ENCODE results near the gene ZFR2. TPM values are rescaled to one million over a fixed set of nuclear protein-coding genes. Genes with fewer than 3 reads are reported as not detected.
"Not testable (repeated sequence)": the region's sequence is repeated elsewhere in the genome, so short reads cannot be mapped to it uniquely, and the experiment has no call there.

Gene ZFR2
- total RNA-seq, 2 donors from 2014 or later = 0.28 to 1.6 TPM

GRCh38 chr19:3765757-3766156, 103.1 kb downstream of the ZFR2 start:
- H3K9me3 Mint-ChIP-seq; H3K27me3 Mint-ChIP-seq; H3K4me3 Mint-ChIP-seq; ATAC-seq (replicated peaks); H3K27ac Mint-ChIP-seq: not testable (repeated sequence)
- H3K4me1 Mint-ChIP-seq = peaks cover 13% of the 10 kb centered on the region
- peaks cover 32% of the 10 kb centered on the region for H3K36me3 Mint-ChIP-seq (ENCODE audit: low read depth)

- Mint-ChIP-seq H3K9me3 (no peaks in the 10 kb centered on the region), H3K4me3 (no peak overlapping the region), H3K27me3 (no peaks in the 10 kb centered on the region), H3K27ac (no peak overlapping the region), H3K4me1 (peaks cover 13% of the 10 kb centered on the region), H3K36me3 (ENCODE audit: low read depth) (peaks cover 36% of the 10 kb centered on the region)
- no peak for ATAC-seq (replicated peaks)
Observed at GRCh38 chr19:3765121-3765520, 103.7 kb downstream of the ZFR2 start.

GRCh38 chr19:3762501-3763459, 106.1 kb downstream of the ZFR2 start, which contains the start of gene MRPL54:
Gene MRPL54, plus strand, starts transcription at chr19:3762682. Its CDS starts 19 bp downstream, at chr19:3762701.
- H3K4me1 Mint-ChIP-seq = peaks cover 13% of the 10 kb centered on the region
- peak within 1 kb of the TSS; percentile 100 for H3K27ac Mint-ChIP-seq
- peak; percentile 88 for ATAC-seq (replicated peaks)
- H3K36me3 Mint-ChIP-seq (ENCODE audit: low read depth) = peaks cover 58% of the 10 kb centered on the region
- peak within 1 kb of the TSS; percentile 99 for H3K4me3 Mint-ChIP-seq
- no peaks in the 10 kb centered on the region for H3K27me3 Mint-ChIP-seq
- H3K9me3 Mint-ChIP-seq = no peaks in the 10 kb centered on the region

- H3K4me3 Mint-ChIP-seq = peak overlapping the region; percentile 99
- peaks cover 13% of the 10 kb centered on the region for H3K4me1 Mint-ChIP-seq
- no peak for ATAC-seq (replicated peaks)
- H3K27ac Mint-ChIP-seq = peak overlapping the region; percentile 100
- H3K36me3 Mint-ChIP-seq (ENCODE audit: low read depth) = peaks cover 60% of the 10 kb centered on the region
- no peaks in the 10 kb centered on the region for H3K27me3 Mint-ChIP-seq
- H3K9me3 Mint-ChIP-seq = no peaks in the 10 kb centered on the region
Observed at GRCh38 chr19:3762130-3762473, 106.7 kb downstream of the ZFR2 start.

- peaks cover 61% of the 10 kb centered on the region for H3K36me3 Mint-ChIP-seq (ENCODE audit: low read depth)
- H3K27ac Mint-ChIP-seq = peak within 1 kb of the TSS; percentile 100
- H3K9me3 Mint-ChIP-seq = no peaks in the 10 kb centered on the region
- ATAC-seq (replicated peaks) = peak; percentile 57
- H3K4me1 Mint-ChIP-seq = peaks cover 11% of the 10 kb centered on the region
- H3K4me3 Mint-ChIP-seq = peak within 1 kb of the TSS; percentile 99
- no peaks in the 10 kb centered on the region for H3K27me3 Mint-ChIP-seq
Observed at GRCh38 chr19:3761382-3762129, 107.3 kb downstream of the ZFR2 start, which contains the start of gene APBA3. Gene APBA3, minus strand, starts transcription at chr19:3761692. Its CDS starts 1,428 bp downstream, at chr19:3760264.

GRCh38 chr19:3760871-3761361, 107.9 kb downstream of the ZFR2 start:
- Mint-ChIP-seq H3K27ac (peak overlapping the region; percentile 100), H3K27me3 (no peaks in the 10 kb centered on the region)

GRCh38 chr19:3759482-3760254, 109.2 kb downstream of the ZFR2 start:
- no peaks in the 10 kb centered on the region for H3K27me3 Mint-ChIP-seq
- H3K9me3 Mint-ChIP-seq = no peaks in the 10 kb centered on the region
- H3K4me1 Mint-ChIP-seq = peaks cover 13% of the 10 kb centered on the region
- peaks cover 70% of the 10 kb centered on the region for H3K36me3 Mint-ChIP-seq (ENCODE audit: low read depth)
- H3K4me3 Mint-ChIP-seq = peak overlapping the region; percentile 99
- ATAC-seq (replicated peaks) = no peak
- peak overlapping the region; percentile 100 for H3K27ac Mint-ChIP-seq

More at GRCh38 chr19:3760871-3761361, 107.9 kb downstream of the ZFR2 start:
- Mint-ChIP-seq H3K36me3 (ENCODE audit: low read depth) (peaks cover 60% of the 10 kb centered on the region), H3K4me3 (peak overlapping the region; percentile 99), H3K4me1 (peaks cover 7% of the 10 kb centered on the region), H3K9me3 (no peaks in the 10 kb centered on the region)
- no peak for ATAC-seq (replicated peaks)

GRCh38 chr19:3758297-3758696, 110.5 kb downstream of the ZFR2 start:
- ATAC-seq (replicated peaks); H3K27me3 Mint-ChIP-seq; H3K27ac Mint-ChIP-seq; H3K9me3 Mint-ChIP-seq; H3K4me3 Mint-ChIP-seq: not testable (repeated sequence)
- peaks cover 79% of the 10 kb centered on the region for H3K36me3 Mint-ChIP-seq (ENCODE audit: low read depth)
- peaks cover 13% of the 10 kb centered on the region for H3K4me1 Mint-ChIP-seq

GRCh38 chr19:3757705-3758104, 111.1 kb downstream of the ZFR2 start:
- H3K9me3 Mint-ChIP-seq; H3K4me1 Mint-ChIP-seq; ATAC-seq (replicated peaks); H3K27me3 Mint-ChIP-seq; H3K27ac Mint-ChIP-seq; H3K4me3 Mint-ChIP-seq: not testable (repeated sequence)
- peaks cover 77% of the 10 kb centered on the region for H3K36me3 Mint-ChIP-seq (ENCODE audit: low read depth)

Other genes with a start within 250 kb of the ZFR2 start
- 10 to 100 TPM; 22.9 to 31.8 TPM for gene CACTIN, start 242.2 kb downstream of the ZFR2 start, total RNA-seq
- 10 to 100 TPM; 16.1 to 26.2 TPM for gene PIP5K1C, start 168.6 kb downstream of the ZFR2 start, total RNA-seq
- 1 to 10 TPM; 1.5 to 8.6 TPM for gene TJP3, start 160.7 kb downstream of the ZFR2 start, total RNA-seq
- gene APBA3, start 107.3 kb downstream of the ZFR2 start, total RNA-seq = 10 to 100 TPM; 49.3 to 75.0 TPM
- gene MRPL54, start 106.4 kb downstream of the ZFR2 start, total RNA-seq = 10 to 100 TPM; 25.5 to 57.2 TPM
- gene RAX2, start 96.8 kb downstream of the ZFR2 start, total RNA-seq = not detected
- gene MATK, start 82.7 kb downstream of the ZFR2 start, total RNA-seq = 10 to 100 TPM; 14.8 to 17.1 TPM
- not detected for gene ATCAY, start 11.6 kb upstream of the ZFR2 start, total RNA-seq
- not detected for gene NMRK2, start 64.0 kb upstream of the ZFR2 start, total RNA-seq
- gene DAPK3, start 102.1 kb upstream of the ZFR2 start, total RNA-seq = 10 to 100 TPM; 37.5 to 40.6 TPM
- gene EEF2, start 116.4 kb upstream of the ZFR2 start, total RNA-seq = 1,000 to 10,000 TPM; 3,211 to 3,379 TPM
- gene PIAS4, start 138.7 kb upstream of the ZFR2 start, total RNA-seq = 10 to 100 TPM; 32.8 to 39.1 TPM
- gene ZBTB7A, start 197.9 kb upstream of the ZFR2 start, total RNA-seq = 10 to 100 TPM; 38.5 to 41.3 TPM